Right lobe of liver (tissue), 6 donors: ENCODE measurements around the gene EPS8. TPM values are rescaled to one million over a fixed set of nuclear protein-coding genes. Genes with fewer than 3 reads are reported as not detected.
"Not testable (repeated sequence)": the region's sequence is repeated elsewhere in the genome, so short reads cannot be mapped to it uniquely, and the experiment has no call there.

Experiments used
- ATAC-seq, 4 donors: fragments of 200-7000 bp; cut with Tn5 transposase; one replicate each; pipeline ENCODE4 v1.9.1; 2020; ENCODE audit warnings: mild to moderate bottlenecking in 4 of 4, moderate library complexity in 4 of 4
- DNase-seq, 3 donors: peaks; one replicate each; pipeline ENCODE4 v3.0.0-alpha.2; 2020
- H3K27ac ChIP-seq, 3 donors: fragments of 200-600 bp; one replicate each; pipeline ENCODE4 v1.8.0; 2022
- H3K27me3 ChIP-seq, 2 donors: fragments of 200-600 bp; one replicate each; pipeline ENCODE4 v1.8.0; 2022
- H3K36me3 ChIP-seq, 4 donors: fragments of 200-600 bp; sonication (generic) in 1 of 4; one replicate each; pipeline versions ENCODE4 v1.5.1 to v1.8.0; 2017 to 2022; ENCODE audit warnings: control low read depth in 1 of 4
- H3K4me1 ChIP-seq, 4 donors: fragments of 200-600 bp; sonication (generic) in 1 of 4; one replicate each; pipeline versions ENCODE4 v1.5.1 to v1.8.0; 2017 to 2022; ENCODE audit warnings: control low read depth in 1 of 4
- H3K4me3 ChIP-seq, 3 donors: fragments of 200-600 bp; one replicate each; pipeline ENCODE4 v1.8.0; 2022
- H3K9me3 ChIP-seq, 4 donors: fragments of 200-600 bp; sonication (generic) in 1 of 4; one replicate each; pipeline versions ENCODE4 v1.5.1 to v1.8.0; 2017 to 2022; ENCODE audit warnings: control low read depth in 1 of 4
- POLR2A ChIP-seq: fragments of 450-650 bp; IDR thresholded peaks from one replicate; pipeline ENCODE4 v1.6.1; 2017; ENCODE audit warnings: antibody characterized with exemption, mild to moderate bottlenecking
- WGBS: methylation state at CpG from one replicate; pipeline ENCODE4 v1.1.6; 2018; ENCODE audit warnings: low coverage, low lambda C conversion rate; ENCODE audit not compliant: insufficient coverage; ENCODE audit errors: missing lambda C conversion rate; 5-methylcytosine and 5-hydroxymethylcytosine counted together
- intact Hi-C, 2 donors: fragments of 100-400 bp; cut with DNase I; formaldehyde crosslinking; loops; one replicate each; pipeline versions ENCODE4 v1.11.2 to v1.14.1; 2022
- total RNA-seq, 6 experiments: library from RNA; depleted of rRNA in 2 of 6; stranded (reverse); fragments of >200 nt in 2 of 6; fragmentation: NEBNext Ultra II Directional in 3 of 6; extraction: Animal tissue kit (Norgen Biotek cat#: 25700) in 3 of 6; gene quantifications; one replicate each; pipeline versions ENCODE4 v1.1.0 to v1.2.4, GENCODE V29; 2016 to 2023
- TF ChIP-seq, protein P1 (sequence below), 4 donors: fragments of 200-600 bp in 3 of 4; fragments of 450-650 bp in 1 of 4; IDR thresholded peaks; one replicate each; pipeline versions ENCODE4 v1.5.1 to v1.8.0; 2016 to 2022; ENCODE audit warnings: antibody characterized with exemption in 4 of 4, mild to moderate bottlenecking in 2 of 4
- donor health status: DM: no; HTN: yes; CAD: no.
- donor health status: DM: no; HTN: no; CAD: no.
- donor health status: DM: no; HTN: no; CAD: no.
- donor health status: DM: no; HTN: yes; CAD: no.
- donor health status: DM: no; HTN: yes; CAD: no.

The EPS8 gene
- total RNA-seq, 6 experiments from 2014 or later = 21.3 to 44.8 (median 28.2) TPM

DNA sequence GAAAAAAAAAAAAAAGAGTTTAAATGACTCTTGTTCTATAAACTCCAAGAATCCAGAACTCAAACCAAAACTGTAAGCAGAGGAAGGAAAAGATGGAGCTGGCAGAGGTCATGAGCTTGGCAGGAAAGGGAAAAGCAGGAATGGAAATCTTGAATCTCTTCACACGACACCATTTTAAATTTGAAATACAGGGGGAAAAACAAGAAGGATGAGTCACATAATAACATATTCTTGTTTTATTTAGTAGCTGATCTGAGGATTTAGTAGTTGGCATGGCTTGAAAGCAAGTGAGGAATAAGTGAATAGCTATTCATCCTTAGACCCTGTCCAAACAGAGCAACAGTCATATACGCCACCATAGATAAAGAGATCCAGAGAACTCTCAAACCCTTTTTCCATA lies 35.0 kb downstream of the EPS8 start:
- no peak overlapping the region for H3K27ac ChIP-seq
- no peaks in the 10 kb centered on the region for H3K9me3 ChIP-seq
- intact Hi-C loops = no loop called here
- no peaks in the 10 kb centered on the region for H3K4me1 ChIP-seq
- WGBS = 75% methylated on average over 2 of the region's 2 CpGs
- H3K36me3 ChIP-seq = no peaks in the 10 kb centered on the region
- DNase-seq = no peak
- TF ChIP-seq POLR2A = no peak
- ATAC-seq = no peak
- no peak overlapping the region for H3K4me3 ChIP-seq
- no peaks in the 10 kb centered on the region for H3K27me3 ChIP-seq

GRCh38 chr12:15752785-15753184 lies 36.4 kb downstream of the EPS8 start:
- H3K36me3 ChIP-seq = no peaks in the 10 kb centered on the region
- no peak for TF ChIP-seq POLR2A
- TF ChIP-seq, protein P1, sequence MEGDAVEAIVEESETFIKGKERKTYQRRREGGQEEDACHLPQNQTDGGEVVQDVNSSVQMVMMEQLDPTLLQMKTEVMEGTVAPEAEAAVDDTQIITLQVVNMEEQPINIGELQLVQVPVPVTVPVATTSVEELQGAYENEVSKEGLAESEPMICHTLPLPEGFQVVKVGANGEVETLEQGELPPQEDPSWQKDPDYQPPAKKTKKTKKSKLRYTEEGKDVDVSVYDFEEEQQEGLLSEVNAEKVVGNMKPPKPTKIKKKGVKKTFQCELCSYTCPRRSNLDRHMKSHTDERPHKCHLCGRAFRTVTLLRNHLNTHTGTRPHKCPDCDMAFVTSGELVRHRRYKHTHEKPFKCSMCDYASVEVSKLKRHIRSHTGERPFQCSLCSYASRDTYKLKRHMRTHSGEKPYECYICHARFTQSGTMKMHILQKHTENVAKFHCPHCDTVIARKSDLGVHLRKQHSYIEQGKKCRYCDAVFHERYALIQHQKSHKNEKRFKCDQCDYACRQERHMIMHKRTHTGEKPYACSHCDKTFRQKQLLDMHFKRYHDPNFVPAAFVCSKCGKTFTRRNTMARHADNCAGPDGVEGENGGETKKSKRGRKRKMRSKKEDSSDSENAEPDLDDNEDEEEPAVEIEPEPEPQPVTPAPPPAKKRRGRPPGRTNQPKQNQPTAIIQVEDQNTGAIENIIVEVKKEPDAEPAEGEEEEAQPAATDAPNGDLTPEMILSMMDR (IDR thresholded peaks at IDR 0.05) = no peak
- H3K4me3 ChIP-seq = no peak overlapping the region
- ATAC-seq (no peak), DNase-seq (no peak)
- no peaks in the 10 kb centered on the region for H3K9me3 ChIP-seq
- H3K27ac ChIP-seq = no peak overlapping the region
- intact Hi-C loops = no loop called here
- H3K27me3 ChIP-seq = no peaks in the 10 kb centered on the region
- no peaks in the 10 kb centered on the region for H3K4me1 ChIP-seq

GRCh38 chr12:15751741-15752140 lies 37.4 kb downstream of the EPS8 start:
- ATAC-seq (no peak), DNase-seq (no peak)
- TF ChIP-seq, protein P1 (IDR thresholded peaks at IDR 0.05) = no peak
- no peak for TF ChIP-seq POLR2A
- H3K4me1 ChIP-seq = no peaks in the 10 kb centered on the region
- H3K27ac ChIP-seq = no peak overlapping the region
- intact Hi-C loops = no loop called here
- no peaks in the 10 kb centered on the region for H3K9me3 ChIP-seq
- no peaks in the 10 kb centered on the region for H3K36me3 ChIP-seq
- no peaks in the 10 kb centered on the region for H3K27me3 ChIP-seq
- 74% methylated on average over 2 of the region's 2 CpGs for WGBS
- H3K4me3 ChIP-seq = no peak overlapping the region

- DNase-seq (no peak), ATAC-seq (no peak)
- Histone ChIP-seq H3K27ac (no peak overlapping the region), H3K9me3 (no peaks in the 10 kb centered on the region), H3K36me3 (no peaks in the 10 kb centered on the region), H3K27me3 (no peaks in the 10 kb centered on the region), H3K4me3 (no peak overlapping the region), H3K4me1 (no peaks in the 10 kb centered on the region)
- 70% methylated on average over 4 of the region's 4 CpGs for WGBS
- intact Hi-C loops = no loop called here
- TF ChIP-seq, protein P1 (IDR thresholded peaks at IDR 0.05) = no peak
- TF ChIP-seq POLR2A = no peak
Observed at GRCh38 chr12:15749937-15750336, 39.3 kb downstream of the EPS8 start.

GRCh38 chr12:15741870-15742269 lies 47.3 kb downstream of the EPS8 start:
- ATAC-seq, DNase-seq, H3K27ac ChIP-seq, H3K36me3 ChIP-seq, H3K4me3 ChIP-seq, H3K27me3 ChIP-seq, H3K4me1 ChIP-seq, H3K9me3 ChIP-seq, intact Hi-C loops: not testable (repeated sequence)
- WGBS = 97% methylated on average over 3 of the region's 3 CpGs

DNA sequence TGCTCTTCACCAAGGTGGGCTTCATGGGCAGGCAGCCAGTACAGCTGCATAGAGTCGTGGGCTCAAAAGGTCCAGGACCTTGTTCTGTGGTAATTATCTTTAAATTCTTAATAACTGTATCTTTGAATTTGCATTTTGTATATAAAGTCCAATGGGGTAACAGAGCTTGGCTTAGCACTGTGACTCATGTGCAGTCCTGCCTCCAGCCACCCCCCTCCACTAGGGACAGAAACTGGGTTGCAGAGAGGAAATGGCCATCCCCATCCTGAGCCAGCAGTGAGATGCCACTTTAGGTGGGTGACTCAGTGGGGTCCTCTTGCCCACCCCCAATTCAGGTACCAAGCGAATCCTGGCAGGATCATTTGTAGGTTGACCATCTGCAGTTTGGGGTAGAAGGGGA lies 48.1 kb downstream of the EPS8 start:
- ATAC-seq = peak in 1 of 4 donors; percentile 24

DNA sequence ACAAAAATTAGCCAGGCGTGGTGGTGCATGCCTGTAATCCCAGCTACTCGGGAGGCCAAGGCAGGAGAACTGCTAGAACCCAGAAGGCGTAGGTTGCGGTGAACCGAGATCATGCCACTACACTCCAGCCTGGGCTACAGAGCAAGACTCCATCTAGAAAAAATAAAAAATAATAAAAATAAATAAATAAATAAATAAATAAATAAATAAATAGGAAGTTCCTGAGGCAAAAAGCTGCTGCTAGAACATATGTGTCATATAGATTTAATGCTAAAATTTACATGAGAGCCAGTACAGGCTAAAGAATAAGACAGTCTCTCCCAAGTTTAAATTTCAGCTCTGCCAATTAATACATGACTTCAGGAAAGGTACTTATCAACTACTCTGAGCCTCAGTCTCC lies 48.8 kb downstream of the EPS8 start:
- H3K4me1 ChIP-seq, H3K9me3 ChIP-seq, ATAC-seq, H3K27ac ChIP-seq, H3K4me3 ChIP-seq, intact Hi-C loops, H3K27me3 ChIP-seq, DNase-seq, H3K36me3 ChIP-seq: not testable (repeated sequence)
- 100% methylated on average over 3 of the region's 5 CpGs for WGBS

More for the DNA sequence above, 48.1 kb downstream of the EPS8 start:
- no peak overlapping the region for H3K27ac ChIP-seq
- intact Hi-C loops = no loop called here
- no peaks in the 10 kb centered on the region for H3K27me3 ChIP-seq
- 100% methylated on average over 2 of the region's 2 CpGs for WGBS
- peaks cover 0 to 4% (median 0%) of the 10 kb centered on the region in 4 donors for H3K4me1 ChIP-seq
- H3K4me3 ChIP-seq = no peak overlapping the region
- DNase-seq = no peak
- no peaks in the 10 kb centered on the region for H3K36me3 ChIP-seq
- no peaks in the 10 kb centered on the region for H3K9me3 ChIP-seq
- TF ChIP-seq, protein P1 (IDR thresholded peaks at IDR 0.05) = no peak
- no peak for TF ChIP-seq POLR2A
